DOHH2 (cell line): ENCODE measurements around the gene ADGRE1.

Experiments
- CTCF ChIP-seq: fragments of 200-600 bp; sonication (generic); IDR thresholded peaks from one replicate; pipeline ENCODE4 v1.5.1; 2014; ENCODE audit warnings: antibody characterized with exemption, mild to moderate bottlenecking, low read depth, low read length; ENCODE audit not compliant: poor library complexity, severe bottlenecking
- EZH2phosphoT487 ChIP-seq: fragments of 200-600 bp; sonication (generic); IDR thresholded peaks from 2 replicates; pipeline ENCODE4 v1.6.1; 2017; ENCODE audit warnings: borderline replicate concordance, mild to moderate bottlenecking, antibody characterized with exemption, low read length, moderate library complexity, mixed read lengths

GRCh38 chr19:6930190-6930589 lies 42.8 kb downstream of the ADGRE1 start:
- TF ChIP-seq CTCF (no peak), EZH2phosphoT487 (no peak)
